Measurements from ENCODE around the gene ADGRG6.

The ADGRG6 gene

DNA sequence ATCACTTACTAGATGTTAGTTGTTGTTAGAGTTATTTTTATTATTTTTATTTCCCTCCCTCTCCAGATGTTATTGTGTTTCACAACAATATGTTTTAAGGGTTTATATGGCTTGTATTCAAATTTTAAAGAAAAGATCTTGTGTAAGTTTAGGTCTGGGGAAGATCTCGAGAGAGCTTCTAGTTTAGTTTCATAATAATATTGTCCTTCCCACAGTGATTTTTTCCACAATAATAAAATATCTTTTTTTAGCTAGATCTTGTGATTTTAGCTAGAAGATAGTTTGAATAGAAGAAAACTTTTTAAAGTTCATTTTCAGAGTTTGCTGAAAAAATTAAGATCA lies 55.0 kb downstream of the ADGRG6 start:
- Histone ChIP-seq H2AK5ac (ENCODE audit: low read length, severe bottlenecking) (no peak overlapping the region), H4K8ac (ENCODE audit: low read length) (no peak overlapping the region), H3K18ac (ENCODE audit: low read depth in 1 of 2, low read length in 2 of 2) (no peak overlapping the region), H2AFZ (ENCODE audit: low read depth, low read length) (no peak overlapping the region), H3K4me1 (ENCODE audit: control insufficient read depth, insufficient read depth, low read depth, low read length) (peaks cover 2% of the 10 kb centered on the region), H3K4ac (ENCODE audit: low read depth in 1 of 2, low read length in 2 of 2) (no peak overlapping the region), H3K23ac (ENCODE audit: low read length in 2 of 2) (no peak overlapping the region), H3K27me3 (ENCODE audit: control insufficient read depth in 1 of 2, insufficient read depth in 1 of 2, low read length in 2 of 2) (no peaks in the 10 kb centered on the region), H2BK12ac (ENCODE audit: low read length in 2 of 2) (no peak overlapping the region), H2BK120ac (ENCODE audit: low read depth, low read length) (no peak overlapping the region), H3K36me3 (ENCODE audit: control insufficient read depth in 1 of 2, insufficient read depth in 2 of 2, low read depth in 1 of 2, low read length in 2 of 2) (no peaks in the 10 kb centered on the region), H2BK5ac (ENCODE audit: low read depth, low read length, poor library complexity, severe bottlenecking) (no peak overlapping the region), H3K79me1 (replicated peaks; ENCODE audit: low read length, poor library complexity, severe bottlenecking) (no peaks in the 10 kb centered on the region), H3K9ac (ENCODE audit: low read length) (peak overlapping the region; percentile 82), H3K27ac (ENCODE audit: low read length, poor library complexity, severe bottlenecking) (no peak overlapping the region), H4K91ac (ENCODE audit: low read length) (no peak overlapping the region), H3K4me2 (ENCODE audit: low read length, poor library complexity, severe bottlenecking) (no peak overlapping the region), H3K9me3 (ENCODE audit: control insufficient read depth, low read length) (no peaks in the 10 kb centered on the region), H2BK15ac (ENCODE audit: low read depth, poor library complexity, severe bottlenecking) (no peak overlapping the region), H3K14ac (ENCODE audit: low read length in 2 of 2) (no peak overlapping the region), H3K4me3 (ENCODE audit: insufficient read depth in 1 of 2, low read depth in 1 of 2, low read length in 2 of 2) (peak overlapping the region in 1 of 2 experiments; percentile 3)
- no peak for DNase-seq
- WGBS, result no CpG with 5 or more reads among the region's 1 CpG

DNA sequence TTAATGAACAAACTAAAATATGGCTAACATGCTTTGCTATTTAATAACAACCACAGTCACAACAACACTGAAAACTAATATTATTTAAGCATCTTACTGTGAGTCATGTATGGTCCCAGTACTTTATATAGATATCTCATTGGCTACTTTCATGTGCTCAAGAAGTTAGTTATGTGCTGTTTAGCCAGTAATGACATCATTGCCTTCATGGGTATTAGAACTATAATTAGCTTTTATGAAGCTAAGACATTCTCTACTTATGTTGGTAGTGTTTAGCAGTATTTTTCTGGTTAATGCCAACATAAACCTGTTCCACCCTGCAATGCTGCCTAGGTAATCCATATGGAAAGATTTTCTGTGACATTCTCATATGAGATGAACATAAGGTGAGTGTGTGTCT lies 56.1 kb downstream of the ADGRG6 start:
- Histone ChIP-seq H3K18ac (ENCODE audit: low read depth in 1 of 2, low read length in 2 of 2) (no peak overlapping the region), H4K91ac (ENCODE audit: low read length) (no peak overlapping the region), H2AK5ac (ENCODE audit: low read length, severe bottlenecking) (no peak overlapping the region), H3K14ac (ENCODE audit: low read length in 2 of 2) (no peak overlapping the region), H3K4me2 (ENCODE audit: low read length, poor library complexity, severe bottlenecking) (no peak overlapping the region), H3K27me3 (ENCODE audit: control insufficient read depth in 1 of 2, insufficient read depth in 1 of 2, low read length in 2 of 2) (no peaks in the 10 kb centered on the region), H3K9ac (ENCODE audit: low read length) (no peak overlapping the region), H2BK5ac (ENCODE audit: low read depth, low read length, poor library complexity, severe bottlenecking) (no peak overlapping the region), H3K79me1 (replicated peaks; ENCODE audit: low read length, poor library complexity, severe bottlenecking) (no peaks in the 10 kb centered on the region), H3K23ac (ENCODE audit: low read length in 2 of 2) (no peak overlapping the region), H3K9me3 (ENCODE audit: control insufficient read depth, low read length) (no peaks in the 10 kb centered on the region), H2BK12ac (ENCODE audit: low read length in 2 of 2) (no peak overlapping the region), H2BK15ac (ENCODE audit: low read depth, poor library complexity, severe bottlenecking) (no peak overlapping the region), H3K27ac (ENCODE audit: low read length, poor library complexity, severe bottlenecking) (no peak overlapping the region), H3K4me1 (ENCODE audit: control insufficient read depth, insufficient read depth, low read depth, low read length) (peaks cover 4% of the 10 kb centered on the region), H2BK120ac (ENCODE audit: low read depth, low read length) (no peak overlapping the region), H3K4me3 (ENCODE audit: insufficient read depth in 1 of 2, low read depth in 1 of 2, low read length in 2 of 2) (no peak overlapping the region), H3K36me3 (ENCODE audit: control insufficient read depth in 1 of 2, insufficient read depth in 2 of 2, low read depth in 1 of 2, low read length in 2 of 2) (no peaks in the 10 kb centered on the region), H4K8ac (ENCODE audit: low read length) (no peak overlapping the region), H3K4ac (ENCODE audit: low read depth in 1 of 2, low read length in 2 of 2) (no peak overlapping the region), H2AFZ (ENCODE audit: low read depth, low read length) (no peak overlapping the region)
- peak; percentile 71 for DNase-seq

DNA sequence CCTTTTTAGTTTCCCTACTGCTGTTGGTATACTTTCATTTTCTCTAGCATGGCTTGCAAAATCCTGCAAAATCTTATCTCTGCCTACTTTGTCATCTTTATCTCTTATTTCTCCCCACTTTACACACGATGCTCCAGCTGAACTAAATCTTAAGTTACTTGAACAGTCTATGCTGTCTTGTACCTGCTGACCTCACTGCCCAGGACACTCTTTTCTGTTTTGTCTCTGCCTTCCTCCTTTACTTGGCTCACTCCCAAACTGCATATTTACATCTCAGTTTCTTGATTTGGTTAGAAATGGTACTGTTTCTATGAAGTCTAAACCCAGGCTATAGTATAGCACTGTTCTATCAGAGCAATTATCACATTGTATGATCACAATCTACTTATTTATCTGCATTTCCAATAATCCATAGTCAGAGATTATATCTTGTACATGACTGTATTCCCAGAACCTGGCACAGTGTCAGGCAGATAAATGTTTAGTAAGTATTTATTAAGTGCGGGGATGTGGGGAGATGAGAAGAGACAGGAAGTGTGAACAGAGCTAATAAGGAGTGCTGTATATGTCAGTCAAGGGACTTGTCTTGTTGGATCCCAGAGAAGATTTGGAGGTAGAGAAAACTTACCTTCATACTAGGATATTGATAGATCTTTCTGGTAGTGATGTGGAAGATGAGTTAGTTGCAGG lies 57.6 kb downstream of the ADGRG6 start:
- no peak overlapping the region for H2BK15ac ChIP-seq (ENCODE audit: low read depth, poor library complexity, severe bottlenecking)
- no peaks in the 10 kb centered on the region for H3K79me1 ChIP-seq (replicated peaks; ENCODE audit: low read length, poor library complexity, severe bottlenecking)
- no peak overlapping the region for H2BK5ac ChIP-seq (ENCODE audit: low read depth, low read length, poor library complexity, severe bottlenecking)
- DNase-seq, result peak; percentile 39
- no peak overlapping the region for H4K91ac ChIP-seq (ENCODE audit: low read length)
- no peak overlapping the region for H2AFZ ChIP-seq (ENCODE audit: low read depth, low read length)
- H3K4me1 ChIP-seq (ENCODE audit: control insufficient read depth, insufficient read depth, low read depth, low read length), result peaks cover 4% of the 10 kb centered on the region
- H2BK12ac ChIP-seq (ENCODE audit: low read length in 2 of 2), result peak overlapping the region in 1 of 2 experiments; percentile 71
- peak overlapping the region in 1 of 2 experiments; percentile 44 for H3K4ac ChIP-seq (ENCODE audit: low read depth in 1 of 2, low read length in 2 of 2)
- no peaks in the 10 kb centered on the region for H3K27me3 ChIP-seq (ENCODE audit: control insufficient read depth in 1 of 2, insufficient read depth in 1 of 2, low read length in 2 of 2)
- no peak overlapping the region for H3K14ac ChIP-seq (ENCODE audit: low read length in 2 of 2)
- H3K4me3 ChIP-seq (ENCODE audit: insufficient read depth in 1 of 2, low read depth in 1 of 2, low read length in 2 of 2), result no peak overlapping the region
- H2AK5ac ChIP-seq (ENCODE audit: low read length, severe bottlenecking), result no peak overlapping the region
- no peak overlapping the region for H4K8ac ChIP-seq (ENCODE audit: low read length)
- no peak overlapping the region for H2BK120ac ChIP-seq (ENCODE audit: low read depth, low read length)
- no peak overlapping the region for H3K18ac ChIP-seq (ENCODE audit: low read depth in 1 of 2, low read length in 2 of 2)
- 48% methylated on average over 2 of the region's 2 CpGs for WGBS
- no peak overlapping the region for H3K23ac ChIP-seq (ENCODE audit: low read length in 2 of 2)
- no peak overlapping the region for H3K4me2 ChIP-seq (ENCODE audit: low read length, poor library complexity, severe bottlenecking)
- H3K9ac ChIP-seq (ENCODE audit: low read length), result no peak overlapping the region
- no peak overlapping the region for H3K27ac ChIP-seq (ENCODE audit: low read length, poor library complexity, severe bottlenecking)
- no peaks in the 10 kb centered on the region for H3K9me3 ChIP-seq (ENCODE audit: control insufficient read depth, low read length)
- H3K36me3 ChIP-seq (ENCODE audit: control insufficient read depth in 1 of 2, insufficient read depth in 2 of 2, low read depth in 1 of 2, low read length in 2 of 2), result no peaks in the 10 kb centered on the region

DNA sequence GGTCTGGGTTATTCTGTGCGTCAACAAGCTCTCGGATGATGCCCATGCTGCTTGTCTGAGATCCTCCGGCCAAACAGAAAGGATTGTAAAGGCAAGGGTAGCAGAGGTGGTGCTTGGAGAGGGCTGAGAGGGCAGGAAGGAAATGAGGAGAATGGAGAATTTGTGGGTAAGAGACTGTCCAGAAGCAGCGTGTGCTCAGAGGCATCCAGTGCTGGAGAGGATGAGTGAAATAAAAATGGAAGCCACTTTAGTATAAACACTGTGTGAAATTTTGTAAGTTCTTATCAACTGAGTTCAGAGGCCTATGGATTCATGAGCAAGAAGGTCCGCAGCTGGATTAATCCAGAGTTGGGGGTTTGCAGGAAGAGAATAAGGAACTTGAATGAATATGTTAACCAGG lies 59.5 kb downstream of the ADGRG6 start:
- H3K9me3 ChIP-seq (ENCODE audit: control insufficient read depth, low read length), result no peaks in the 10 kb centered on the region
- H2BK15ac ChIP-seq (ENCODE audit: low read depth, poor library complexity, severe bottlenecking), result no peak overlapping the region
- H3K18ac ChIP-seq (ENCODE audit: low read depth in 1 of 2, low read length in 2 of 2), result peak overlapping the region; percentile 9 to 81
- no peaks in the 10 kb centered on the region for H3K27me3 ChIP-seq (ENCODE audit: control insufficient read depth in 1 of 2, insufficient read depth in 1 of 2, low read length in 2 of 2)
- DNase-seq, result peak; percentile 86
- H4K91ac ChIP-seq (ENCODE audit: low read length), result no peak overlapping the region
- no peaks in the 10 kb centered on the region for H3K79me1 ChIP-seq (replicated peaks; ENCODE audit: low read length, poor library complexity, severe bottlenecking)
- H2AFZ ChIP-seq (ENCODE audit: low read depth, low read length), result no peak overlapping the region
- H3K4me2 ChIP-seq (ENCODE audit: low read length, poor library complexity, severe bottlenecking), result no peak overlapping the region
- no peak overlapping the region for H2BK120ac ChIP-seq (ENCODE audit: low read depth, low read length)
- no peak overlapping the region for H4K8ac ChIP-seq (ENCODE audit: low read length)
- no peak overlapping the region for H3K23ac ChIP-seq (ENCODE audit: low read length in 2 of 2)
- peaks cover 4% of the 10 kb centered on the region for H3K4me1 ChIP-seq (ENCODE audit: control insufficient read depth, insufficient read depth, low read depth, low read length)
- no peaks in the 10 kb centered on the region for H3K36me3 ChIP-seq (ENCODE audit: control insufficient read depth in 1 of 2, insufficient read depth in 2 of 2, low read depth in 1 of 2, low read length in 2 of 2)
- no peak overlapping the region for H2BK12ac ChIP-seq (ENCODE audit: low read length in 2 of 2)
- H3K9ac ChIP-seq (ENCODE audit: low read length), result no peak overlapping the region
- peak overlapping the region in 1 of 2 experiments; percentile 7 for H3K4ac ChIP-seq (ENCODE audit: low read depth in 1 of 2, low read length in 2 of 2)
- H3K27ac ChIP-seq (ENCODE audit: low read length, poor library complexity, severe bottlenecking), result peak overlapping the region; percentile 12
- H2AK5ac ChIP-seq (ENCODE audit: low read length, severe bottlenecking), result peak overlapping the region; percentile 7
- WGBS, result 40% methylated on average over 5 of the region's 5 CpGs
- no peak overlapping the region for H2BK5ac ChIP-seq (ENCODE audit: low read depth, low read length, poor library complexity, severe bottlenecking)
- no peak overlapping the region for H3K4me3 ChIP-seq (ENCODE audit: insufficient read depth in 1 of 2, low read depth in 1 of 2, low read length in 2 of 2)
- no peak overlapping the region for H3K14ac ChIP-seq (ENCODE audit: low read length in 2 of 2)
